Omental fat pad (tissue), 4 donors: Measurements from ENCODE around the gene LRRC14B. TPM values are rescaled to one million over a fixed set of nuclear protein-coding genes. Genes with fewer than 3 reads are reported as not detected.

Experiments used
- ATAC-seq: fragments of 150-250 bp; one replicate; pipeline ENCODE4 v1.9.1; 2016; ENCODE audit warnings: mild to moderate bottlenecking, moderate library complexity; ENCODE audit not compliant: low FRiP score
- DNase-seq: peaks from one replicate; pipeline ENCODE4 v3.0.0-alpha.2; 2019; ENCODE audit warnings: low spot score
- total RNA-seq, 4 donors: library from RNA; depleted of rRNA; stranded (reverse); fragments of >200 nt; gene quantifications; one replicate each; pipeline ENCODE4 v1.1.0, GENCODE V29; 2016
- TF ChIP-seq, protein P1 (sequence below), 3 donors: fragments of 450-650 bp; IDR thresholded peaks; one replicate each; pipeline ENCODE4 v1.5.1; 2016 to 2017; ENCODE audit warnings: antibody characterized with exemption in 3 of 3, mild to moderate bottlenecking in 3 of 3, moderate library complexity in 2 of 3

LRRC14B gene
- total RNA-seq: not detected

DNA sequence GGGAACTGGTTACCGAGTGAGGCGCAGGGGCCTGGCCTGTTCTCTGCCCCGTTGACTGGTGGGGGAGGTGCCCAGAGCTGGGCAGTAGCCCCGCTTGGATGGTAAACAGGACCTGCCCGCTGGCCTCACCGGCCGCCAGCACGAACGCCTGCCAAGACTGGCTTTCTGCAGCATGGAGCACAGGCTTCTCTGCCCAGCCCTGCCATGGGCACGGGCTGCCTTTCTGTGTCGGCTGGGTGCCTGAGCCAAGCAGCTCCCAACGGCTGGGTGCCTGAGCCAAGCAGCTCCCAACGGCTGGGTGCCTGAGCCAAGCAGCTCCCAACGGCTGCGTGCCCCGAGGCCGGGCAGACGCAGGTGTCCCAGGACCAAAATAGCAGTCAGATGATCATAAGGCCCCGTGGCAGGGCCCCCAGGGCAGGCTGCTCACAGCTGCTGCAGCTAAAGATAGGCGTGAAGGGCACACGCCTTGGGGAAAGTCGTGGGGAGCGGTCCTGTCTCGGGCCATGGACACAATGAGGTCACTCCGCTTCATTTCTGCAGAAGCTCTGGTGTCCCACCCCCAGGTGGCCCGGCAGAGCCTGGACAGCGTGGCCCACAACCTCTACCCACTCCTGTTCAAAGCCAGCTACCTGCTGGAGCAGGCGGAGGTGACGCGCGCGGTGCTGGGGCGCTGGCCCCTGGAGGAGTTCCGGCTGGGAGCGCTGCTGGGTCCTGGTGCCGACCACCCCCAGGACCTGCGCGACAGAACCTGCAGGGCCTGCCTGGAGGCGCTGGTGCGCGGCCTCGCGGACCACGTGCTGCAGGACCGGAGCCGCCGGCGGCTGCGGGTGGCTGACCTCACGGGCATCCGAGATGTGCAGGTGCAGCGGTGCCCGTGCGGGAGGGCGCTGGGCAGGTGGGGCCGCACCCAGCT is at the start of gene LRRC14B:
TSS of gene LRRC14B (plus strand) at position 460 of the 913 bp plus-strand sequence. CDS start at position 504, 44 bp downstream.
- no peak for ATAC-seq
- TF ChIP-seq, protein P1, sequence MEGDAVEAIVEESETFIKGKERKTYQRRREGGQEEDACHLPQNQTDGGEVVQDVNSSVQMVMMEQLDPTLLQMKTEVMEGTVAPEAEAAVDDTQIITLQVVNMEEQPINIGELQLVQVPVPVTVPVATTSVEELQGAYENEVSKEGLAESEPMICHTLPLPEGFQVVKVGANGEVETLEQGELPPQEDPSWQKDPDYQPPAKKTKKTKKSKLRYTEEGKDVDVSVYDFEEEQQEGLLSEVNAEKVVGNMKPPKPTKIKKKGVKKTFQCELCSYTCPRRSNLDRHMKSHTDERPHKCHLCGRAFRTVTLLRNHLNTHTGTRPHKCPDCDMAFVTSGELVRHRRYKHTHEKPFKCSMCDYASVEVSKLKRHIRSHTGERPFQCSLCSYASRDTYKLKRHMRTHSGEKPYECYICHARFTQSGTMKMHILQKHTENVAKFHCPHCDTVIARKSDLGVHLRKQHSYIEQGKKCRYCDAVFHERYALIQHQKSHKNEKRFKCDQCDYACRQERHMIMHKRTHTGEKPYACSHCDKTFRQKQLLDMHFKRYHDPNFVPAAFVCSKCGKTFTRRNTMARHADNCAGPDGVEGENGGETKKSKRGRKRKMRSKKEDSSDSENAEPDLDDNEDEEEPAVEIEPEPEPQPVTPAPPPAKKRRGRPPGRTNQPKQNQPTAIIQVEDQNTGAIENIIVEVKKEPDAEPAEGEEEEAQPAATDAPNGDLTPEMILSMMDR (IDR thresholded peaks at IDR 0.05): no peak
- DNase-seq: no peak

DNA sequence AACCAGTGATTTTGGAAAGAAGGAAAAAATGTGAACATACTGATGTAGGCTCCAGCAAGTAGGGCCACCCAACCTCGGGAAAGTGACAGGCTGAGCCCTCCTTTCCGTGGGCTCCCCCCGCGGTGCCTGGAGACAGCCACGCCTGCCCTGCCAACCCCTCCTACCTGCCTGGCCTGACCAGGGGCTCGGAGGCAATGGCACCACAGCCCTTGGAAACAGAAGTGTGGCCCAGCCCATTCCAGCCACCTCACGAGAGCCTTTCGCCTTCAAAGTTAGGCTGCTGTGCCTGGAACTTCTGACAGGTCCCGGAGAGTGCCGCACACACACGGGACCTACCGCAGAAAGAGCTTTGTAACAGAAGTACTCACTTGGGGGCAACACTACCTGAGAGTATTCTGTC is 49.5 kb upstream of the LRRC14B start:
- DNase-seq: no peak
- TF ChIP-seq, protein P1 (IDR thresholded peaks at IDR 0.05): no peak
- no peak for ATAC-seq

DNA sequence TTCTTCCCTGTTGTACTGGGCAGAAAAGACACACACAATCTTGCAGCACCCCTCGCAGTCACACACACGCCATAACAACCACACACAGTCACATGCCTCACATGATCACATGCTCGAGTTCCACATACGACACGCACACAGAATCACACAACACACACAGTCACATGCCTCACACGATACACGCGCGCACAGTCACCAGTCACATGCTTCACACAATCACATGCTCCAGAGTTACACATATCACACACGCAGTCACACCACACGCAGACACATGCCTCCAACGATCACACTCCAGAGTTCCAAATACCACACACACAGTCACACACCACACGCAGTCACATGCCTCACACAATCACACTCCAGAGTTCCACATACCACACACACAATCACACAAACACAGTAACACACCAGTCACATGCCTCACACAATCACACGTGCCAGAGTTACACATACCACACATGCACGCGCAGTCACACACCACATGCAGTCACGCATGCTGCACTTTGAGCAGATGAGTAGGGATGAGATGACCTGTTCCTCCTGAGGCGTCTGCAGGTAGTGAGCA is 49.0 kb upstream of the LRRC14B start:
- no peak for ATAC-seq
- no peak for DNase-seq
- TF ChIP-seq, protein P1 (IDR thresholded peaks at IDR 0.05): no peak

DNA sequence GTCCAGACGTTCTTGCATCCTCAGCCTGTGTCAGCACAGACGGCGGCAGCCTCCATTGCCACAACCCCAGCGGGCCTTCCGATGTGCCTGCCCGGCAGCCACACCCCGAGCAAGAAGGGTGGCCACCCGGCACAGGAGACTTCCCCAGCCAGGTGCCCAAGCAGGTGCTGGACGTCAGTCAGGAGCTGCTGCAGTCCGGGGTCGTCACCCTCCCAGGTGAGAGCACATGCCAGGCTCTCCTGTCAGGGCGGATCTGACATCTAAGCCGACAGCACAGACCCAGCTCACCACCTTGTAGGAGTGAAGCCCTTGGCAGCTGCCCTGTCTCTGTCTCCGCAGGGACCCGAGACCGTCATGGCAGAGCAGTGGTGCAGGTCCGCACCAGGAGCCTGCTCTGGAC is 48.3 kb upstream of the LRRC14B start:
- no peak for DNase-seq
- ATAC-seq: no peak
- TF ChIP-seq, protein P1 (IDR thresholded peaks at IDR 0.05): no peak

DNA sequence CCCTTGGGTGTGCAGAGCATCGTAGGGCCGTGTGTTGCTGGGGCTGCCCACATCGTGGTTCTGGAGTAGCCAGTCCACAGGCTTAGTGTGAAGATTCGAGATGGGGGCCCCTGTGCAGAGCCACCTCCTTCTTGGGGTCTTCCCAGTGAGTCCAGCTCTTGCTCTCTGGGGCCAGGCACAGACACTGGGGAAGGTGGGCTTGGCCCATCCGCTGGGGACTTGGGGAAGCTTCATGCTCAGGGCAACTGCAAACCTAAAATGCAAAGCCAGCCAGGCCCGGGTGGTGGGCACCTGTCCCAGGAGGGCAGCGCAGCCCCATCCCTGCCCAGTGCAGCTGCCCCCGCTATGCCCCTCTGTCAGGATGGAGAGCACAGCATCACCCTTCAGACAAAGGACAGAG is 46.4 kb upstream of the LRRC14B start:
- DNase-seq: no peak
- ATAC-seq: no peak

DNA sequence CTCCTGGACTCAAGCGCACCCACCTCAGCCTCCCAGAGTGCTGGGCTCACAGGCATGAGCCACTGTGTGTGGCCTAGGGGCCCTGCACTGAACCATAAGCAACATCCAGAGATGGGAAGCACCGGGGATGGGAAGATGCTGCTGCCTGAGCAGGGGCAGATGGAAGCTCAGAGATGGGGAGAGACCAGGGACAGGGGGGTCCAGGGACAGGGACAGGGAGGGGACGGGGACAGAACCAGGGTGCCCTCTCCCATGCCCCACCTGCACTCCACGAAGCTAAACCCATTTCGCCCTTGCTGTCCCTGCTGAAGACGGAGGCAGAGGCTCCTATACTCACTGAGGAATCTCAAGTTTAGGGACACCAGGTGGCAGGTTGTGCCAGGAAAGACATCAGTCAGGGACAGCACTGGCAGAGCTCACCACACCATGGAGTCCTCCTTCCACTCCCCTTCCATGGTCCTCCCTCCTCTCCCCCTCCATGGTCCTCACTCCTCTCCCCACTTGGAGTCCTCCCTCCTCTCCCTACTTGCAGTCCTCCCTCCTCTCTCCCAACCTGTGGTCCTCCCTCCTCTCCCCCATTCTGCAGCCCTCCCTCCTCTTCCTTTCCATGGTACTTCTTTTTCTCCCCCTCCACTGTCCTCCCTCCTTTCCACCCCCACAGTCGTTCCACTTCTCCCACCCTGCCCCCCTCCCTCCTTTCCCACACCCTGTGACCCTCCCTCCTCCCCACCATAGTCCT is 45.5 kb upstream of the LRRC14B start:
- no peak for ATAC-seq
- TF ChIP-seq, protein P1 (IDR thresholded peaks at IDR 0.05): no peak

More for the DNA sequence above, 46.4 kb upstream of the LRRC14B start:
- TF ChIP-seq, protein P1 (IDR thresholded peaks at IDR 0.05): no peak

More for the DNA sequence above, 45.5 kb upstream of the LRRC14B start:
- DNase-seq: no peak
